ENCODE data around the gene RMDN2.

DNA sequence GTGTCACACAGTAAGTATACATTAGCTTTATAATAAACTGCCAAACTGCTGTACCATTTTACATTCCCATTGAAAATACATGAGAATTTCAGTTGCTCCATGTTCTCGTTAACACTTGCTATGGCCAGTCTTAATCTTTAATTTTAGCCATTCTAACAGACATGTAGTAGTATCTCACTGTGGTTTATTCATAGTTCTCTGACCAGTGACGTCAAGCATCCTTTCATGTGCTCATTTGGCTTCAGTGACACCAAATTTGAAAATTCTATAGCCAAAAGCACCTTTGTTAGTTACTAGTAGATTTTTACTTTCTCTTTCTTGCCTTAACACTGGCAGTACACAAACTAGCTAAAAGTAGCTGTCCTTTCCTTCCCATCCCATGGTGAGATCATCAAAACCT, 107.9 kb downstream of the RMDN2 start:
- TF ChIP-seq, protein P1, sequence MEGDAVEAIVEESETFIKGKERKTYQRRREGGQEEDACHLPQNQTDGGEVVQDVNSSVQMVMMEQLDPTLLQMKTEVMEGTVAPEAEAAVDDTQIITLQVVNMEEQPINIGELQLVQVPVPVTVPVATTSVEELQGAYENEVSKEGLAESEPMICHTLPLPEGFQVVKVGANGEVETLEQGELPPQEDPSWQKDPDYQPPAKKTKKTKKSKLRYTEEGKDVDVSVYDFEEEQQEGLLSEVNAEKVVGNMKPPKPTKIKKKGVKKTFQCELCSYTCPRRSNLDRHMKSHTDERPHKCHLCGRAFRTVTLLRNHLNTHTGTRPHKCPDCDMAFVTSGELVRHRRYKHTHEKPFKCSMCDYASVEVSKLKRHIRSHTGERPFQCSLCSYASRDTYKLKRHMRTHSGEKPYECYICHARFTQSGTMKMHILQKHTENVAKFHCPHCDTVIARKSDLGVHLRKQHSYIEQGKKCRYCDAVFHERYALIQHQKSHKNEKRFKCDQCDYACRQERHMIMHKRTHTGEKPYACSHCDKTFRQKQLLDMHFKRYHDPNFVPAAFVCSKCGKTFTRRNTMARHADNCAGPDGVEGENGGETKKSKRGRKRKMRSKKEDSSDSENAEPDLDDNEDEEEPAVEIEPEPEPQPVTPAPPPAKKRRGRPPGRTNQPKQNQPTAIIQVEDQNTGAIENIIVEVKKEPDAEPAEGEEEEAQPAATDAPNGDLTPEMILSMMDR (conservative IDR thresholded peaks at IDR 0.05; ENCODE audit: low read depth, low read length) = no peak
- no peak for TF ChIP-seq EZH2 (IDR thresholded peaks at IDR 0.05; ENCODE audit: borderline replicate concordance, low read depth, low read length, poor library complexity, severe bottlenecking)

All from A673 (cell line).